Esophagus squamous epithelium (tissue), 4 donors: ENCODE measurements around the gene ZFP2.

Source experiments
- CTCF ChIP-seq, 6 experiments: fragments of 450-650 bp in 4 of 6; fragments of 200-600 bp in 2 of 6; sonication (generic) in 2 of 6; IDR thresholded peaks; one replicate each; pipeline ENCODE4 v1.5.1; 2016 to 2019; ENCODE audit warnings: antibody characterized with exemption in 6 of 6, mild to moderate bottlenecking in 4 of 6, moderate library complexity in 4 of 6
- POLR2A ChIP-seq, 4 donors: fragments of 450-650 bp; IDR thresholded peaks; one replicate each; pipeline ENCODE4 v1.6.1; 2017; ENCODE audit warnings: antibody characterized with exemption in 4 of 4, mild to moderate bottlenecking in 4 of 4, moderate library complexity in 3 of 4

GRCh38 chr5:178872302-178872701, 23.4 kb upstream of the ZFP2 start:
- TF ChIP-seq CTCF (IDR thresholded peaks at IDR 0.05) (no peak), POLR2A (IDR thresholded peaks at IDR 0.05) (no peak)
